Parathyroid adenoma (tissue), 2 donors: Measurements from ENCODE around the gene CFAP20.

Experiments
- H2AFZ ChIP-seq: fragments of 300-600 bp; sonication (generic); one replicate; pipeline ENCODE4 v1.7.0; 2017; ENCODE audit warnings: antibody characterized with exemption, mild to moderate bottlenecking
- H3K27ac ChIP-seq: fragments of 300-600 bp; sonication (generic); one replicate; pipeline ENCODE4 v1.7.0; 2017
- H3K27me3 ChIP-seq: fragments of 300-600 bp; sonication (generic); one replicate; pipeline ENCODE4 v1.7.0; 2017; ENCODE audit warnings: low read length; ENCODE audit not compliant: control insufficient read depth, insufficient read depth
- H3K36me3 ChIP-seq: fragments of 300-600 bp; sonication (generic); one replicate; pipeline ENCODE4 v1.7.0; 2017; ENCODE audit warnings: low read length; ENCODE audit not compliant: control insufficient read depth, insufficient read depth
- H3K4me1 ChIP-seq: fragments of 300-600 bp; sonication (generic); one replicate; pipeline ENCODE4 v1.7.0; 2017; ENCODE audit warnings: control low read depth
- H3K4me2 ChIP-seq: fragments of 300-600 bp; sonication (generic); one replicate; pipeline ENCODE4 v1.7.0; 2017; ENCODE audit warnings: low read length
- H3K4me3 ChIP-seq: fragments of 300-600 bp; sonication (generic); one replicate; pipeline ENCODE4 v1.7.0; 2017; ENCODE audit warnings: low read depth, low read length
- H3K79me2 ChIP-seq: fragments of 300-600 bp; sonication (generic); one replicate; pipeline ENCODE4 v1.7.0; 2017; ENCODE audit warnings: control low read depth
- H3K9ac ChIP-seq: fragments of 300-600 bp; sonication (generic); one replicate; pipeline ENCODE4 v1.7.0; 2017; ENCODE audit warnings: mild to moderate bottlenecking
- H3K9me3 ChIP-seq: fragments of 300-600 bp; sonication (generic); one replicate; pipeline ENCODE4 v1.7.0; 2017; ENCODE audit warnings: low read length; ENCODE audit not compliant: control insufficient read depth
- CTCF ChIP-seq: fragments of 300-600 bp; sonication (generic); IDR thresholded peaks from one replicate; pipeline ENCODE4 v1.7.0; 2017; ENCODE audit warnings: antibody characterized with exemption, mild to moderate bottlenecking
- donor health status: primary hyperparathyroidism.

CFAP20 gene

GRCh38 chr16:58129097-58129936 is at the start of gene CFAP20:
Gene CFAP20, minus strand, starts transcription at chr16:58129381. Its CDS starts 266 bp downstream, at chr16:58129115.
- Histone ChIP-seq H3K36me3 (no peaks in the 10 kb centered on the region), H3K4me1 (peaks cover 8% of the 10 kb centered on the region), H3K27ac (peak within 1 kb of the TSS; percentile 79), H3K9me3 (no peaks in the 10 kb centered on the region), H3K4me3 (peak within 1 kb of the TSS; percentile 94), H3K9ac (peak within 1 kb of the TSS; percentile 28), H3K27me3 (no peaks in the 10 kb centered on the region), H2AFZ (peak within 1 kb of the TSS; percentile 83), H3K79me2 (peaks cover 30% of the 10 kb centered on the region), H3K4me2 (peak within 1 kb of the TSS; percentile 87)
- no peak for TF ChIP-seq CTCF

- peaks cover 5% of the 10 kb centered on the region for H3K79me2 ChIP-seq
- no peak overlapping the region for H3K4me2 ChIP-seq
- no peaks in the 10 kb centered on the region for H3K4me1 ChIP-seq
- no peak overlapping the region for H3K4me3 ChIP-seq
- H3K9ac ChIP-seq = no peak overlapping the region
- H3K27me3 ChIP-seq = no peaks in the 10 kb centered on the region
- no peaks in the 10 kb centered on the region for H3K9me3 ChIP-seq
- no peak for TF ChIP-seq CTCF
- H3K27ac ChIP-seq = no peak overlapping the region
- H3K36me3 ChIP-seq = no peaks in the 10 kb centered on the region
- H2AFZ ChIP-seq = no peak overlapping the region
Observed at GRCh38 chr16:58177353-58177710, 48.2 kb upstream of the CFAP20 start.

GRCh38 chr16:58176608-58177352 is 47.6 kb upstream of the CFAP20 start:
- Histone ChIP-seq H3K27ac (no peak overlapping the region), H3K4me3 (no peak overlapping the region), H2AFZ (no peak overlapping the region), H3K27me3 (no peaks in the 10 kb centered on the region), H3K79me2 (peaks cover 5% of the 10 kb centered on the region), H3K4me1 (no peaks in the 10 kb centered on the region), H3K9me3 (no peaks in the 10 kb centered on the region), H3K4me2 (no peak overlapping the region), H3K36me3 (no peaks in the 10 kb centered on the region), H3K9ac (no peak overlapping the region)
- TF ChIP-seq CTCF = no peak

GRCh38 chr16:58170223-58170622 is 41.0 kb upstream of the CFAP20 start:
- Histone ChIP-seq H3K9me3 (no peaks in the 10 kb centered on the region), H3K27me3 (no peaks in the 10 kb centered on the region), H3K36me3 (no peaks in the 10 kb centered on the region), H3K79me2 (no peaks in the 10 kb centered on the region), H3K4me2 (no peak overlapping the region), H3K9ac (no peak overlapping the region), H3K4me1 (no peaks in the 10 kb centered on the region), H3K4me3 (no peak overlapping the region), H2AFZ (no peak overlapping the region), H3K27ac (no peak overlapping the region)
- no peak for TF ChIP-seq CTCF
